Measurements from ENCODE around the gene POU2F1. TPM values are rescaled to one million over a fixed set of nuclear protein-coding genes. Genes with fewer than 3 reads are reported as not detected.

Gene POU2F1
- polyA plus RNA-seq, 1 donor from 2014 or later: 10.9 TPM

DNA sequence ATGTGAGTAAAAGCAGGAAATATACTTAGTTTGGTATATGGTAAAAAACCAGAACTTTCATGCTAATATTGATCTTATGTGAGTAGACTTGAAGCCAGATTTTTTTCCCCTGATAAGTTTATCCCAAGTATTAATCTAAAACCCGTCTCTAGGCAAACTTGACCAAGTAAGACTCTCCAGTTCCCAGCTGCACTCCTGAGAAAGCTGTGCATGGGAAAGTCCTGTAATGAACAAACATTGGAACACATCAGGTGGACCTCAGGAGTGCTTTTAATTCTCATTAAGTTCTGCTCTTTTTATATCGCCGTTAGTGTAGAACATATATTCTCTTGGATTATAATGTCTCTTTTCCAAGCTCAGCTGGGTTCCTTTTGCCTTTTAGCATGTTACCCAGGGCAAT, 192.6 kb downstream of the POU2F1 start:
- no peaks in the 10 kb centered on the region for H3K27me3 ChIP-seq (ENCODE audit: insufficient read depth, low read depth, low read length)
- H3K4me3 ChIP-seq (ENCODE audit: low read length): no peak overlapping the region
- H3K79me2 ChIP-seq (replicated peaks; ENCODE audit: insufficient read depth, low read length): no peaks in the 10 kb centered on the region
- peaks cover 12% of the 10 kb centered on the region for H3K36me3 ChIP-seq (ENCODE audit: insufficient read depth, low read length)
- no peaks in the 10 kb centered on the region for H4K20me1 ChIP-seq (ENCODE audit: insufficient read depth)
- no peak overlapping the region for H3K27ac ChIP-seq (ENCODE audit: low read length)
- H3K9me2 ChIP-seq (ENCODE audit: insufficient read depth, low read length): no peaks in the 10 kb centered on the region
- no peak overlapping the region for H3K9ac ChIP-seq (ENCODE audit: low read length)
- no peak overlapping the region for H2AFZ ChIP-seq (ENCODE audit: low read depth, low read length)
- H3F3A ChIP-seq (ENCODE audit: insufficient read depth, low read length, poor library complexity, severe bottlenecking): no peaks in the 10 kb centered on the region
- no peak overlapping the region for H3K4me2 ChIP-seq (ENCODE audit: low read length)
- TF ChIP-seq TAF1 (IDR thresholded peaks at IDR 0.05; ENCODE audit: low read depth) (no peak), RAD21 (conservative IDR thresholded peaks at IDR 0.05) (no peak), POLR2AphosphoS5 (IDR thresholded peaks at IDR 0.05) (no peak), SMC3 (conservative IDR thresholded peaks at IDR 0.05; ENCODE audit: poor library complexity) (no peak), EZH2 (IDR thresholded peaks at IDR 0.05; ENCODE audit: borderline replicate concordance, insufficient read depth, low read length, poor library complexity, severe bottlenecking) (no peak), EP300 (conservative IDR thresholded peaks at IDR 0.05; ENCODE audit: poor library complexity, severe bottlenecking) (no peak), MXI1 (conservative IDR thresholded peaks at IDR 0.05; ENCODE audit: poor library complexity, severe bottlenecking) (no peak)
- TF ChIP-seq, protein P1, sequence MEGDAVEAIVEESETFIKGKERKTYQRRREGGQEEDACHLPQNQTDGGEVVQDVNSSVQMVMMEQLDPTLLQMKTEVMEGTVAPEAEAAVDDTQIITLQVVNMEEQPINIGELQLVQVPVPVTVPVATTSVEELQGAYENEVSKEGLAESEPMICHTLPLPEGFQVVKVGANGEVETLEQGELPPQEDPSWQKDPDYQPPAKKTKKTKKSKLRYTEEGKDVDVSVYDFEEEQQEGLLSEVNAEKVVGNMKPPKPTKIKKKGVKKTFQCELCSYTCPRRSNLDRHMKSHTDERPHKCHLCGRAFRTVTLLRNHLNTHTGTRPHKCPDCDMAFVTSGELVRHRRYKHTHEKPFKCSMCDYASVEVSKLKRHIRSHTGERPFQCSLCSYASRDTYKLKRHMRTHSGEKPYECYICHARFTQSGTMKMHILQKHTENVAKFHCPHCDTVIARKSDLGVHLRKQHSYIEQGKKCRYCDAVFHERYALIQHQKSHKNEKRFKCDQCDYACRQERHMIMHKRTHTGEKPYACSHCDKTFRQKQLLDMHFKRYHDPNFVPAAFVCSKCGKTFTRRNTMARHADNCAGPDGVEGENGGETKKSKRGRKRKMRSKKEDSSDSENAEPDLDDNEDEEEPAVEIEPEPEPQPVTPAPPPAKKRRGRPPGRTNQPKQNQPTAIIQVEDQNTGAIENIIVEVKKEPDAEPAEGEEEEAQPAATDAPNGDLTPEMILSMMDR (IDR thresholded peaks at IDR 0.05; ENCODE audit: poor library complexity, severe bottlenecking): no peak
- TF ChIP-seq, protein P2, sequence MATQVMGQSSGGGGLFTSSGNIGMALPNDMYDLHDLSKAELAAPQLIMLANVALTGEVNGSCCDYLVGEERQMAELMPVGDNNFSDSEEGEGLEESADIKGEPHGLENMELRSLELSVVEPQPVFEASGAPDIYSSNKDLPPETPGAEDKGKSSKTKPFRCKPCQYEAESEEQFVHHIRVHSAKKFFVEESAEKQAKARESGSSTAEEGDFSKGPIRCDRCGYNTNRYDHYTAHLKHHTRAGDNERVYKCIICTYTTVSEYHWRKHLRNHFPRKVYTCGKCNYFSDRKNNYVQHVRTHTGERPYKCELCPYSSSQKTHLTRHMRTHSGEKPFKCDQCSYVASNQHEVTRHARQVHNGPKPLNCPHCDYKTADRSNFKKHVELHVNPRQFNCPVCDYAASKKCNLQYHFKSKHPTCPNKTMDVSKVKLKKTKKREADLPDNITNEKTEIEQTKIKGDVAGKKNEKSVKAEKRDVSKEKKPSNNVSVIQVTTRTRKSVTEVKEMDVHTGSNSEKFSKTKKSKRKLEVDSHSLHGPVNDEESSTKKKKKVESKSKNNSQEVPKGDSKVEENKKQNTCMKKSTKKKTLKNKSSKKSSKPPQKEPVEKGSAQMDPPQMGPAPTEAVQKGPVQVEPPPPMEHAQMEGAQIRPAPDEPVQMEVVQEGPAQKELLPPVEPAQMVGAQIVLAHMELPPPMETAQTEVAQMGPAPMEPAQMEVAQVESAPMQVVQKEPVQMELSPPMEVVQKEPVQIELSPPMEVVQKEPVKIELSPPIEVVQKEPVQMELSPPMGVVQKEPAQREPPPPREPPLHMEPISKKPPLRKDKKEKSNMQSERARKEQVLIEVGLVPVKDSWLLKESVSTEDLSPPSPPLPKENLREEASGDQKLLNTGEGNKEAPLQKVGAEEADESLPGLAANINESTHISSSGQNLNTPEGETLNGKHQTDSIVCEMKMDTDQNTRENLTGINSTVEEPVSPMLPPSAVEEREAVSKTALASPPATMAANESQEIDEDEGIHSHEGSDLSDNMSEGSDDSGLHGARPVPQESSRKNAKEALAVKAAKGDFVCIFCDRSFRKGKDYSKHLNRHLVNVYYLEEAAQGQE (IDR thresholded peaks at IDR 0.05; ENCODE audit: borderline replicate concordance): no peak
- no peaks in the 10 kb centered on the region for H3K9me3 ChIP-seq (ENCODE audit: low read length)

DNA sequence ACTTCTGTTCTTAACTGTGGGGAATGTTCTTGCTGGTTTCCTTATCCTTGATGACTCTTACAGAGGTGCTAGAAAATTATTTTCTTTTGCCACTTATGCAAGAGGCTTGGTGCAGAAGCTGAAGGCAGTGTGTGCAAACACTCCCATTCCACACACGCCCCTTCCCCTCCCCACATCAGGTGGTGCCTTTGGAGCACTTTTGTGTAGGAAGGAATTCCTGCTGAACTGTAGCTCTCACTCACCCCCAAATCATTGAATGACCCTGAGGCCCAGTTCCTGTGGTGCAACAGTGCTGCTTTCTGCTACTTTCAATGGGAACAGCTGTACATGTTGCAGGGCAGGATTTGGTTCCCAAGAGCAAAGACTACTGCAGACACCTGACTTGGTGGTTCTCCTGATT, 195.8 kb downstream of the POU2F1 start:
- H4K20me1 ChIP-seq (ENCODE audit: insufficient read depth): no peaks in the 10 kb centered on the region
- no peak overlapping the region for H3K9ac ChIP-seq (ENCODE audit: low read length)
- no peak overlapping the region for H3K4me2 ChIP-seq (ENCODE audit: low read length)
- H3K36me3 ChIP-seq (ENCODE audit: insufficient read depth, low read length): peaks cover 12% of the 10 kb centered on the region
- H3K79me2 ChIP-seq (replicated peaks; ENCODE audit: insufficient read depth, low read length): no peaks in the 10 kb centered on the region
- no peak for TF ChIP-seq POLR2AphosphoS5 (IDR thresholded peaks at IDR 0.05)
- TF ChIP-seq, protein P2 (IDR thresholded peaks at IDR 0.05; ENCODE audit: borderline replicate concordance): no peak
- no peak overlapping the region for H3K27ac ChIP-seq (ENCODE audit: low read length)
- H3K27me3 ChIP-seq (ENCODE audit: insufficient read depth, low read depth, low read length): no peaks in the 10 kb centered on the region
- H3K4me3 ChIP-seq (ENCODE audit: low read length): no peak overlapping the region
- H2AFZ ChIP-seq (ENCODE audit: low read depth, low read length): no peak overlapping the region
- H3F3A ChIP-seq (ENCODE audit: insufficient read depth, low read length, poor library complexity, severe bottlenecking): no peaks in the 10 kb centered on the region
- no peaks in the 10 kb centered on the region for H3K9me2 ChIP-seq (ENCODE audit: insufficient read depth, low read length)
- H3K9me3 ChIP-seq (ENCODE audit: low read length): no peaks in the 10 kb centered on the region
